OCI-LY3 (cell line): ENCODE results near the gene WWC1.

Source experiments
- CTCF ChIP-seq: fragments of 200-600, 300-600 bp; sonication (generic); IDR thresholded peaks from 2 replicates; pipeline ENCODE4 v1.5.1; 2014; ENCODE audit warnings: antibody characterized with exemption, low read length, low read depth
- EZH2phosphoT487 ChIP-seq: fragments of 200-600 bp; shearing (Covaris generic); IDR thresholded peaks from 2 replicates; pipeline ENCODE4 v1.6.1; 2018; ENCODE audit warnings: antibody characterized with exemption, mixed run types, low read depth

GRCh38 chr5:168482361-168482760, 190.9 kb downstream of the WWC1 start:
- no peak for TF ChIP-seq CTCF
- TF ChIP-seq EZH2phosphoT487 = no peak
